Right atrium auricular region (tissue), 2 donors: ENCODE results near the gene TXNRD1. TPM values are rescaled to one million over a fixed set of nuclear protein-coding genes. Genes with fewer than 3 reads are reported as not detected.

Source experiments
- DNase-seq: peaks from one replicate; pipeline ENCODE4 v3.0.0-alpha.2; 2019; ENCODE audit warnings: low spot score
- H3K27ac ChIP-seq, 2 donors: fragments of 200-600 bp; sonication (generic); 1 replicate in 1 of 2; 2 replicates in 1 of 2; pipeline ENCODE4 v1.5.1; 2016 to 2019
- H3K27me3 ChIP-seq, 2 donors: fragments of 200-600 bp; sonication (generic); one replicate each; pipeline versions ENCODE4 v1.5.1 to v1.6.0; 2017 to 2019
- H3K36me3 ChIP-seq: fragments of 200-600 bp; sonication (generic); one replicate; pipeline ENCODE4 v1.5.1; 2016
- H3K4me1 ChIP-seq, 2 donors: fragments of 200-600 bp; sonication (generic); one replicate each; pipeline versions ENCODE4 v1.5.1 to v1.6.0; 2017 to 2019
- H3K4me3 ChIP-seq, 2 donors: fragments of 200-600 bp; sonication (generic); 1 replicate in 1 of 2; 2 replicates in 1 of 2; pipeline ENCODE4 v1.5.1; 2017 to 2019; ENCODE audit warnings: mild to moderate bottlenecking in 1 of 2, moderate library complexity in 1 of 2
- H3K9me3 ChIP-seq, 2 donors: fragments of 200-600 bp; sonication (generic); one replicate each; pipeline ENCODE4 v1.5.1; 2019
- total RNA-seq, 2 donors: library from RNA; depleted of rRNA; stranded (reverse); fragments of >200 nt; gene quantifications; one replicate each; pipeline ENCODE4 v1.1.0, GENCODE V29; 2016
- TF ChIP-seq, protein P1 (sequence below), 2 donors: fragments of 200-600 bp; sonication (generic); IDR thresholded peaks; one replicate each; pipeline ENCODE4 v1.5.1; 2019; ENCODE audit warnings: antibody characterized with exemption in 2 of 2

The TXNRD1 gene
- total RNA-seq, 2 donors from 2014 or later, result 191 to 286 TPM

DNA sequence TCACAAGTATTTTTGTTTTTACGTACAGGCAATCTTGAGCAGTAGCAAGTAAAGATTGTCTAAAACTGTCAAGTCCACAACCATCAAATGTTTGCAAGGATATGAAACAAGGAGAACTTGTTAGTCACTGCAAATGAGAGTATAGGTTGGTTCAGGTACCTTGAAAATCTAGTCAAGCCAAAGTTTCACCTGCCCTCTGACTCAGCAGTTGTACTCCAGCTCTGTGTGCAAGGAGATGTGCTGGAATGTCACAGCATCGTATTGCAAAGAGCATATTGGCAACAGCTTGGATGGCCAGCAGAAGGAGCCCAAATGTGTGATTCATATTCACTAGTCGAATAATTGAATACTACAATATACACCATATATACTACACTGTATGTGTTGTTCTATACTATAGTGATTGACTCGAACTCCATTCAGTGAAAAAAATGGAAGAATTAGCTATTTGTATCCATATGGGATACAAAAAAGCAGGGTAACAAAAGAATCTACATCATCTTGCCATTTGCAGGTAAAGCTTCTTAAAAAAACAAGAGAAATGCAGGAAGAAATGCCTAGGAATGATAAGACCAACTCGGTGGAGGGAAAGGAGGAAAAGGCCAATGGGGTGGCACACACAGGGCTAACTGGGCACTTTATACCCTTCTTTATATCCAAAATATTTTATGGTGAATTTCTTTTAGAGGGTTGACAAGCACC lies 131.9 kb downstream of the TXNRD1 start:
- H3K4me1 ChIP-seq, result peaks cover 0 to 25% of the 10 kb centered on the region in 2 donors
- H3K36me3 ChIP-seq, result peaks cover 73% of the 10 kb centered on the region
- H3K27ac ChIP-seq, result no peak overlapping the region
- H3K9me3 ChIP-seq, result no peaks in the 10 kb centered on the region
- no peaks in the 10 kb centered on the region for H3K27me3 ChIP-seq
- DNase-seq, result no peak
- TF ChIP-seq, protein P1, sequence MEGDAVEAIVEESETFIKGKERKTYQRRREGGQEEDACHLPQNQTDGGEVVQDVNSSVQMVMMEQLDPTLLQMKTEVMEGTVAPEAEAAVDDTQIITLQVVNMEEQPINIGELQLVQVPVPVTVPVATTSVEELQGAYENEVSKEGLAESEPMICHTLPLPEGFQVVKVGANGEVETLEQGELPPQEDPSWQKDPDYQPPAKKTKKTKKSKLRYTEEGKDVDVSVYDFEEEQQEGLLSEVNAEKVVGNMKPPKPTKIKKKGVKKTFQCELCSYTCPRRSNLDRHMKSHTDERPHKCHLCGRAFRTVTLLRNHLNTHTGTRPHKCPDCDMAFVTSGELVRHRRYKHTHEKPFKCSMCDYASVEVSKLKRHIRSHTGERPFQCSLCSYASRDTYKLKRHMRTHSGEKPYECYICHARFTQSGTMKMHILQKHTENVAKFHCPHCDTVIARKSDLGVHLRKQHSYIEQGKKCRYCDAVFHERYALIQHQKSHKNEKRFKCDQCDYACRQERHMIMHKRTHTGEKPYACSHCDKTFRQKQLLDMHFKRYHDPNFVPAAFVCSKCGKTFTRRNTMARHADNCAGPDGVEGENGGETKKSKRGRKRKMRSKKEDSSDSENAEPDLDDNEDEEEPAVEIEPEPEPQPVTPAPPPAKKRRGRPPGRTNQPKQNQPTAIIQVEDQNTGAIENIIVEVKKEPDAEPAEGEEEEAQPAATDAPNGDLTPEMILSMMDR (IDR thresholded peaks at IDR 0.05), result no peak
- H3K4me3 ChIP-seq, result no peak overlapping the region

DNA sequence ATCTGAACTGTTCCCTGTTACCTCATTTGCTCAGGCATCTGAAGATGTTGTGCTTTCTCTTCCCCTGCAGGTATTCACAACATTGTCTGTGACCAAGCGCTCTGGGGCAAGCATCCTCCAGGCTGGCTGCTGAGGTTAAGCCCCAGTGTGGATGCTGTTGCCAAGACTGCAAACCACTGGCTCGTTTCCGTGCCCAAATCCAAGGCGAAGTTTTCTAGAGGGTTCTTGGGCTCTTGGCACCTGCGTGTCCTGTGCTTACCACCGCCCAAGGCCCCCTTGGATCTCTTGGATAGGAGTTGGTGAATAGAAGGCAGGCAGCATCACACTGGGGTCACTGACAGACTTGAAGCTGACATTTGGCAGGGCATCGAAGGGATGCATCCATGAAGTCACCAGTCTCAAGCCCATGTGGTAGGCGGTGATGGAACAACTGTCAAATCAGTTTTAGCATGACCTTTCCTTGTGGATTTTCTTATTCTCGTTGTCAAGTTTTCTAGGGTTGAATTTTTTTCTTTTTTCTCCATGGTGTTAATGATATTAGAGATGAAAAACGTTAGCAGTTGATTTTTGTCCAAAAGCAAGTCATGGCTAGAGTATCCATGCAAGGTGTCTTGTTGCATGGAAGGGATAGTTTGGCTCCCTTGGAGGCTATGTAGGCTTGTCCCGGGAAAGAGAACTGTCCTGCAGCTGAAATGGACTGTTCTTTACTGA lies 132.9 kb downstream of the TXNRD1 start:
- Histone ChIP-seq H3K4me3 (no peak overlapping the region), H3K9me3 (no peaks in the 10 kb centered on the region), H3K4me1 (peaks cover 0 to 21% of the 10 kb centered on the region in 2 donors), H3K36me3 (peaks cover 73% of the 10 kb centered on the region), H3K27me3 (no peaks in the 10 kb centered on the region), H3K27ac (no peak overlapping the region)
- TF ChIP-seq, protein P1 (IDR thresholded peaks at IDR 0.05), result no peak
- DNase-seq, result no peak

- Histone ChIP-seq H3K27ac (no peak overlapping the region), H3K27me3 (no peaks in the 10 kb centered on the region), H3K9me3 (no peaks in the 10 kb centered on the region), H3K36me3 (peaks cover 75% of the 10 kb centered on the region), H3K4me3 (no peak overlapping the region), H3K4me1 (peaks cover 0 to 15% of the 10 kb centered on the region in 2 donors)
- no peak for DNase-seq
- TF ChIP-seq, protein P1 (IDR thresholded peaks at IDR 0.05), result no peak
These were observed 133.5 kb downstream of the TXNRD1 start for GRCh38 chr12:104348994-104349494.

GRCh38 chr12:104350211-104351056 lies 134.9 kb downstream of the TXNRD1 start:
- TF ChIP-seq, protein P1 (IDR thresholded peaks at IDR 0.05), result no peak
- H3K27me3 ChIP-seq, result no peaks in the 10 kb centered on the region
- H3K36me3 ChIP-seq, result peaks cover 89% of the 10 kb centered on the region
- H3K4me3 ChIP-seq, result no peak overlapping the region
- H3K27ac ChIP-seq, result no peak overlapping the region
- no peaks in the 10 kb centered on the region for H3K9me3 ChIP-seq
- DNase-seq, result peak; percentile 28
- peaks cover 0 to under 1% of the 10 kb centered on the region in 2 donors for H3K4me1 ChIP-seq

DNA sequence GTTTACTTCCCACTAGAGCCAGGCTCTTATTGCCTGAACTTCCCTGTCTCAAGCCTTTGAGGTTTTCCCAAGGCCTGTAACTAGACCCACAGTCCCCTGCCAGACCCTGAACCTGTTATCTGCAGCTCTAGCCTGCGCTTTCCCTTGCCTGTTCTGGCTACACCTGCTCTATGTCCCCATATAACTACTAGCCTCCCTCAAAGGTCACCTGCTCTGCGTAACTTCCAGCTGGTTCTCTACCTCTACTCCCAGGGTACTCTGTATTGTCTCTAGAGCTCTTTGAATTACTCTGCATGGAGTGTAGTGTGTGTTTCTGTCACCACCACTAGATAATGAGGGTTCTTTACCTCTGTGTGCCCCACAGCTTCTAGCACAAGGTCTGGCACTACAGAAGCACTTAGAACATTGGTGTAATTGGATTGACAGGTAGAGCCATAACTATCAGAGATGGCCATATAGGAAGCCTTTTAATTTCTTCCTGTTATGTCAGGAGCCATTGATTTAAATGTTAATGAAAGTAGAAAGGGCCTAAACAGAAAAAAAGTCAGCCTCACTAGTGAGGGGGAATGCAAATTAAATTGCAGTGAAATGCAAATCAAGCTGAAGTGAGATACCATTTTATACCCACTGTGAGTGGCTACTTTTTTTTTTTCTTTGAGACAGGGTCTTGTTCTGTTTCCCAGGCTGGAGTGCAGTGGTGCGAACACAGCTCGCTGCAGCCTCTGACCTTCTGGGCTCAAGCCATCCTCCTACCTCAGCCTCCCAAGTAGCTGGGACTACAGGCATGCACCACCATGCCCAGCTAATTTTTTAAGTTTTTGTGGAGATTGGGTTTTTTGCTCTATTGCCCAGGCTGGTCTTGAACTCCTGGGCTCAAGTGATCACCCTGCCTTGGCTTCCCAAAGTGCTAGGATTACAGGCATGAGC lies 135.7 kb downstream of the TXNRD1 start:
- H3K4me3 ChIP-seq, result no peak overlapping the region
- no peak overlapping the region for H3K27ac ChIP-seq
- H3K36me3 ChIP-seq, result peaks cover 82% of the 10 kb centered on the region
- H3K9me3 ChIP-seq, result no peaks in the 10 kb centered on the region
- TF ChIP-seq, protein P1 (IDR thresholded peaks at IDR 0.05), result no peak
- peak; percentile 51 for DNase-seq
- H3K27me3 ChIP-seq, result no peaks in the 10 kb centered on the region
- peaks cover 0 to under 1% of the 10 kb centered on the region in 2 donors for H3K4me1 ChIP-seq
